Gastroesophageal sphincter (tissue), 3 donors: ENCODE measurements around the gene PARP8.

Experiments used
- CTCF ChIP-seq, 4 experiments: fragments of 200-600 bp in 2 of 4; fragments of 450-650 bp in 2 of 4; sonication (generic) in 1 of 4; IDR thresholded peaks; one replicate each; pipeline ENCODE4 v1.5.1; 2017 to 2019; ENCODE audit warnings: antibody characterized with exemption in 4 of 4, mild to moderate bottlenecking in 2 of 4, moderate library complexity in 2 of 4
- EP300 ChIP-seq: sonication (generic); formaldehyde crosslinking; IDR thresholded peaks from one replicate; pipeline ENCODE4 v1.6.1; 2017; ENCODE audit warnings: antibody characterized with exemption, mild to moderate bottlenecking
- POLR2A ChIP-seq, 2 donors: fragments of 450-650 bp; IDR thresholded peaks; one replicate each; pipeline ENCODE4 v1.6.1; 2017; ENCODE audit warnings: antibody characterized with exemption in 2 of 2, mild to moderate bottlenecking in 2 of 2, moderate library complexity in 1 of 2
- POLR2AphosphoS5 ChIP-seq: sonication (generic); formaldehyde crosslinking; IDR thresholded peaks from one replicate; pipeline ENCODE4 v1.6.1; 2017; ENCODE audit warnings: antibody characterized with exemption

- TF ChIP-seq CTCF (IDR thresholded peaks at IDR 0.05) (no peak), POLR2AphosphoS5 (no peak), EP300 (no peak), POLR2A (IDR thresholded peaks at IDR 0.05) (no peak)
These were observed 197.2 kb downstream of the PARP8 start for GRCh38 chr5:50863534-50864170.
